Lower leg skin (tissue), 4 donors: ENCODE data around the gene PRRX2. TPM values are rescaled to one million over a fixed set of nuclear protein-coding genes. Genes with fewer than 3 reads are reported as not detected.
A peak's percentile ranks its signal among the peaks of the same experiment; 100 is the strongest.
"Not testable (repeated sequence)": the region's sequence is repeated elsewhere in the genome, so short reads cannot be mapped to it uniquely, and the experiment has no call there.

Experiments
- DNase-seq, 2 donors: peaks; one replicate each; pipeline ENCODE4 v3.0.0-alpha.2; 2019; ENCODE audit warnings: low spot score in 2 of 2
- H3K4me3 ChIP-seq: fragments of 200-600 bp; sonication (generic); 2 replicates; pipeline ENCODE4 v1.5.1; 2017; ENCODE audit warnings: mild to moderate bottlenecking, low read depth; ENCODE audit not compliant: poor library complexity, severe bottlenecking
- CTCF ChIP-seq, 3 donors: fragments of 450-650 bp; IDR thresholded peaks; one replicate each; pipeline ENCODE4 v1.5.1; 2016; ENCODE audit warnings: antibody characterized with exemption in 3 of 3, mild to moderate bottlenecking in 3 of 3, moderate library complexity in 2 of 3
- POLR2A ChIP-seq, 2 donors: fragments of 450-650 bp; IDR thresholded peaks; one replicate each; pipeline ENCODE4 v1.6.1; 2016 to 2017; ENCODE audit warnings: antibody characterized with exemption in 2 of 2, mild to moderate bottlenecking in 1 of 2, moderate library complexity in 1 of 2
- WGBS, 2 donors: methylation state at CpG; one replicate each; pipeline ENCODE4 v1.1.5; 2018; 5-methylcytosine and 5-hydroxymethylcytosine counted together
- intact Hi-C: fragments of 100-400 bp; cut with DNase I; formaldehyde crosslinking; loops from one replicate; pipeline ENCODE4 v1.15.0; 2023; ENCODE audit warnings: low total_unique reads
- total RNA-seq, 4 donors: library from RNA; depleted of rRNA; stranded (reverse); fragments of >200 nt; gene quantifications; one replicate each; pipeline ENCODE4 v1.1.0, GENCODE V29; 2016

The PRRX2 gene
- total RNA-seq, 4 donors from 2014 or later = 10.7 to 24.1 (median 16.6) TPM

DNA sequence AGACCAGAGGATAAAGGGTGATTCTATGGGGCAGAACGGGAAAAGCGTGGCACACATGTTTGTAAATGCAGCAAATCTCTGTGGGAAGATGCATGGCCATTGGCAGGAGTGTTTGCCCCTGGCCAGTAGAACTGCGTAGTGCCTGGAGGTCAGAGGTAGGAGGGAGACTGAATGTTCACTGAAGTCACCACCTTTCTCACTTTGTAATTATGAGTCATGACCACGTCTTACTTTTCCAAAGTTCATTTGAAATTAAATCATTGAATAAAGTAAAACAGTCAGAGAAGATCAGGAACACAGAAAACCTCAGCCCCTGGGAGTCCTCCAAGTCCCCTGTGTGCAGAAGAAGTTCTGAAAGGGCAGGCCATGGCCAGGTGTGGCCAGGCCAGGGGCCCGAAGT lies 82.8 kb downstream of the PRRX2 start:
- TF ChIP-seq CTCF (IDR thresholded peaks at IDR 0.05) = no peak
- no peak for TF ChIP-seq POLR2A (IDR thresholded peaks at IDR 0.05)
- DNase-seq = no peak
- intact Hi-C loops = no loop called here
- no peak overlapping the region for H3K4me3 ChIP-seq
- WGBS, 2 donors = 83 to 84% methylated on average over 5 of the region's 5 CpGs

GRCh38 chr9:129749052-129749451 lies 83.6 kb downstream of the PRRX2 start:
- H3K4me3 ChIP-seq, DNase-seq, intact Hi-C loops: not testable (repeated sequence)
- WGBS, 2 donors = 93 to 94% methylated on average over 4 of the region's 4 CpGs

- H3K4me3 ChIP-seq = no peak overlapping the region
- DNase-seq = no peak
- 90 to 94% methylated on average over 6 of the region's 6 CpGs for WGBS, 2 donors
- intact Hi-C loops = no loop called here
- TF ChIP-seq POLR2A (IDR thresholded peaks at IDR 0.05) (no peak), CTCF (IDR thresholded peaks at IDR 0.05) (no peak)
Measured at GRCh38 chr9:129749575-129749974, 84.1 kb downstream of the PRRX2 start.

DNA sequence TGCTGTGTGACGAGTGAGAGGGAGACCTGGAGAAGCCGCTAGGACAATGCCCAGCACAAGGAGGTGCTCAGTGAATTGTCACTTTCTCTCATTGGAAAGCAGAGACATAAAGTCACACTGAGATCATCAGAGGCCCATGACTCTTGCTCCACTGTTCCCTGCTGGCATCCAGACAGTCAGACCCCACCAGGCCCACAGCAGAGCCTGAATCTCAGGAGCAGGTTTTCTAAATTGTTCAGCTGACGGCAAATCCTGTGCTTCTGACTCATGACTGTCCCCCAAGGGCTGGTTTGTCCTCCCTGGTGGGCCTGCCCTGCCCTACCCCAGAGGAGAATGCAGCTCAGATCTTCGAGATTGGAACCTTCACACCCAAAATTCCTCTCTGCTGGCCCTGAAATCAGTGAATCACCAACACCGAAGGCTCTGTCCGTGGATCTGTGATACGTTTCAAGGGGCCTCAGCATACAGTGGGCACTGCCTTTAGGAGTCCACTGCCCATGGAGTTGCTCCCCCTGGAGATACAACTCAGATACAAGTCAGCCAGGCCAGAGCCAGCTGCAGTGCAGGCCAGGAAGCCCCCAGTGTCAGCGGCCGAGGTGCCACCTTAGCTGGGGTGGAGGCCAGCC lies 84.7 kb downstream of the PRRX2 start:
- no peak overlapping the region for H3K4me3 ChIP-seq
- intact Hi-C loops = no loop called here
- TF ChIP-seq POLR2A (IDR thresholded peaks at IDR 0.05) (no peak), CTCF (IDR thresholded peaks at IDR 0.05) (no peak)
- 60 to 61% methylated on average over 7 to 9 of the region's 9 CpGs for WGBS, 2 donors
- DNase-seq = peak; percentile 62 to 93

GRCh38 chr9:129751841-129752801 lies 86.7 kb downstream of the PRRX2 start:
- peak in 1 of 2 donors; percentile 48 for DNase-seq
- no peak for TF ChIP-seq CTCF (IDR thresholded peaks at IDR 0.05)
- no peak for TF ChIP-seq POLR2A (IDR thresholded peaks at IDR 0.05)
- 18 to 30% methylated on average over 28 to 31 of the region's 31 CpGs for WGBS, 2 donors
- intact Hi-C loops = no loop called here
- peak overlapping the region; percentile 24 for H3K4me3 ChIP-seq
